GM21526 (cell line): ENCODE data around the gene KCND3.

Experiments
- ATAC-seq: cut with Tn5 transposase; IDR thresholded peaks from one replicate; pipeline ENCODE4 v1.9.1; 2021; ENCODE audit warnings: moderate library complexity; ENCODE audit not compliant: unreplicated experiment, low FRiP score

Gene KCND3

GRCh38 chr1:111988743-111989453 is 570 bp downstream of the KCND3 start:
- no peak for ATAC-seq

DNA sequence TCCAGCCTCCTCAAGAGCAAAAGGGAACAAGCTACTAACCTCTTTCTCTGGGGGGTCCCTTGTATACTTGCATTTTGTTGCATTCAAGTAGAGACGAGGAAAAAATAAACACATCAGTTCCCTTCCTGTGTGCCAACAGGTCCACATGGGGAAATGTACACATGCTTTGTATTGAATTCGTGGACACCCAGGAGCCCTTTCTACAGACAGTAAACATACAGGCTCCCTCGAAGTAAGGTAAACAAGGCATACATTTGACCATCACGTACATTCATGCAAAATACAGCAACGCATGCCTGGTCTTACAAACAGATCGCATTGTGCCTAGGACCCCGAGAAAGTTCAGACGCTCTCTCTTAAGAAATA is 1.1 kb downstream of the KCND3 start:
- no peak for ATAC-seq

DNA sequence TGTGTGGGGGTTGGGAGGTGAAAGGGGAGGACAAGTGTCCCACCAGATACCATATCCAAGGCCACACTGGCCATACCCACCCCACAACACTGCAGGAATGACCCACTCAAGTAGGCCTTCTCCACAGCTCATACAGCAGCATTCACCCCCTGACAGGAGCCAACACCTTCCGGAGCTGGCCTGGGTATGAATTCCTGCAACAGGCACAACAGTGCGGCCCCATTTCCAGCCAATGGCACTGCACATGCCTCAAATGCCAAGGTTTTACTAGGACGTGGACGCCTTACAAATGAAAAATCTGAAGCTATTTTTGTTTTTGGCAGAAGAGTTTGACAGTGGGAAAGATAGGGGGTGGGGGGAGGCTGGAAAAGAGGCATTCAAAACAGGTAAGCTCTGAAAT is 2.0 kb downstream of the KCND3 start:
- ATAC-seq: no peak

DNA sequence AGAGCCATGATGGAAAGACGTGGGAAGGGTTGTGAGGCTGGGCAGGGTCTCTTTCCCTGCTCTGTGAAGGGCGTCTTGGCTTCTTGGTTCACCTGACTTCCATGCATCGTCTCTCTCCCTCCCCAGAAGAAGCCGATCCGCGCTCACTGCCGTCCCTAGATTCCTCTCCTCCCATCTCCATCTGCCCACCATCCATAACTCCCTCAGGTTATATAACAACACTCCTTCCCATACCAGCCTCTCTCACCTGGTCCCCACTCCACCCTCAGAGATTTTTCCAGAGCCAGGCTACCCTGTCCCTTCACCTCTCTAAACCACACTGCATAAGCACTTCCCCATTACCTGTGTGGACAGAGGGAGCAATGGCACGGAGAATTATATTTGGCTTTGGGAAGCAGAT is 6.0 kb downstream of the KCND3 start:
- no peak for ATAC-seq

DNA sequence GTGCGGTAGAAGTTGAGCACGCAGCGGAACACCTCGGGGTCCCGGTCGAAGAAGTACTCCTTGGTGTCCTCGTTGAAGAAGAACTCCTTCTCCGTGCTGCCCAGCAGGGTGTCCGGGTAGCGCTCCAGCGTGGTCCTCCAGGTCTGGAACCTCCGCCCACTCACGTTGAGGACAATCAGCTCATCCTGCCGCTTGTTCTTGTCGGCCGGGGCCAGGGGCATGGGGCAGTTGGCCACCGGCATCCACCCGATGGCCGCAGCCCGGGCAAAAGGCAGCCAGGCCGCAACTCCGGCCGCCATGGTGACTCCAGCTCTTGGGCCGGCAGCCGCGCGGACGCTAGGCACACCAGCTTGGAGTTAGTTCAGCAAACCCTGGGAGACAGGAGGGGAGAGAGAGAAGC is 7.0 kb downstream of the KCND3 start:
- ATAC-seq: no peak

DNA sequence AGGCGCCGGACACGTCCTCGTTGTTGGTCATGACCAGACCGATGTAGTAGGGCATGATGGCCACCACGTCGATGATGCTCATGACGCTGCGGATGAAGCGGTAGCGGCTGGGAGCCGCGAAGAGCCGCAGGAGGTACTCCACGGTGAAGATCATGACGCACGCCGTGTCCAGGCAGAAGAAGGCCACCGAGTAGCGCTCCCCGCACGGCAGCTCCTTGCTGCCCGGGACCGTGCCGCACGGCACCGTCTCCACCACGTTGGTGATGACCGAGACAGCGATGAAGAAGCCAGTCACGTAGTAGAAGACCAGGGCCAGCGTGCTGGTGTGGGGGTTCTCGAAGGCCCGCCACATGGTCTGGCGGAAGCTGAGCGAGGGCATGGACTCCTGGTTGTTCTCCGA is 7.6 kb downstream of the KCND3 start:
- ATAC-seq: no peak

- ATAC-seq: no peak
Observed at GRCh38 chr1:111981090-111981489, 8.4 kb downstream of the KCND3 start.

GRCh38 chr1:111980686-111981085 is 8.8 kb downstream of the KCND3 start:
- no peak for ATAC-seq

- ATAC-seq: no peak
Observed at GRCh38 chr1:111978695-111979094, 10.8 kb downstream of the KCND3 start.

- no peak for ATAC-seq
Observed at GRCh38 chr1:111977378-111977777, 12.1 kb downstream of the KCND3 start.

DNA sequence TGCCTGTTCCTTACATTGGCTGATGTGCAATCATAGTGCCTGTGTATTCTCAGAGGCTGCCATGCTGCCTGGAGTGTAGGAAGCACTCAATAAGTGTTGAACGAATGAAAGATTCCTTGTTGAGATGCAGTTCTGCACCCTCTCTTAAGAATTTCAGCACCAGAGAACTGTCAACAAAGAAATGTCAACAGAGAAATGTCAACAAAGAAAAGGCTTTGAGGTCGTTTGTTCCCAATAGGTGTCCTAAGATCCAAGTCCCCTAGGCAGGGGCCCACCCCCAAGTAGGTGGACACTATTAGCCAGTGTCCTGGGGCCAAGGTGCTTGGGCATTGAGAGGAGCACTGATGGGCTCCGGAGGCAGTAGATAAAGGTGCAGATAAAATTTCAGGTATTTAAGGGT is 12.6 kb downstream of the KCND3 start:
- ATAC-seq: no peak

GRCh38 chr1:111976332-111976731 is 13.1 kb downstream of the KCND3 start:
- no peak for ATAC-seq

- ATAC-seq: no peak
Observed at GRCh38 chr1:111973150-111973790, 16.2 kb downstream of the KCND3 start.

DNA sequence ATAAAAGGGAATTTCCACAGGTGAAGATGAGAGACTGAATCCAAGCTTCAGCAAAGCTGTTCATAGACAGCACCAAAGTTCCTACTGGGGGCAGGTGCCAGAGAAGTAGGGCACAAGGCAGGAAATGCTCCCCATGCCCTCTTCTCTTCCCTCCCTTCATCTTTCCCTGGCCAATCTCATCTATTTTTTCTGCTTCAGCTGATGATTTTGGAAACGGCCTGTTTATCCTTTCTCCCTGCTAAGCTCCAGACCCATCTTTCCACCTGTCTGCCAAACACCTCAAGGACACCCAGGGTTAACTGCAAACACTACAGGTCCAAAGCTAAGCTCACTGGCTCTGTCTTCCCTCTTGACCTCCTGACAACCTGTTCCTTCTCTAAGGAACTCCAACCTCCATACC is 18.1 kb downstream of the KCND3 start:
- ATAC-seq: no peak

- ATAC-seq: no peak
Observed at GRCh38 chr1:111968511-111968910, 21.0 kb downstream of the KCND3 start.

DNA sequence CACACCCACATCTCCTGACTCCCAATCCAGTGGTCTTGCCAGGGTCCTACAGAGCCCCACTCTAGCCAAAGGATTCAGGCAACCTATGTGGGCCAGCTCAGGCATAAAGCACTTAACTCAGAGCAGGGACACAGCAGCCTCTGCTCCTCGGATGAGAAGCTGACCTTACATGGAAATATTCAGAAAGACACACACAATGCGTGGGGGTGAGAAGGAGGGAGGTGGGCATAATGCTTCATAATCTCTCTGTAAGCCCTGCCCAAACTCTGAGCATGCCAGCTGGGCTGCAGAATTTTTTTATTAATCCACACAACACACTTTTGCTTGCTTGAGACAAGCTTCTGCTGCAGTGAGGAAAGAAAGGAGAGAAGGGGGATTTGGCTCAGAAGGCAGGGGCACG is 21.6 kb downstream of the KCND3 start:
- ATAC-seq: no peak

DNA sequence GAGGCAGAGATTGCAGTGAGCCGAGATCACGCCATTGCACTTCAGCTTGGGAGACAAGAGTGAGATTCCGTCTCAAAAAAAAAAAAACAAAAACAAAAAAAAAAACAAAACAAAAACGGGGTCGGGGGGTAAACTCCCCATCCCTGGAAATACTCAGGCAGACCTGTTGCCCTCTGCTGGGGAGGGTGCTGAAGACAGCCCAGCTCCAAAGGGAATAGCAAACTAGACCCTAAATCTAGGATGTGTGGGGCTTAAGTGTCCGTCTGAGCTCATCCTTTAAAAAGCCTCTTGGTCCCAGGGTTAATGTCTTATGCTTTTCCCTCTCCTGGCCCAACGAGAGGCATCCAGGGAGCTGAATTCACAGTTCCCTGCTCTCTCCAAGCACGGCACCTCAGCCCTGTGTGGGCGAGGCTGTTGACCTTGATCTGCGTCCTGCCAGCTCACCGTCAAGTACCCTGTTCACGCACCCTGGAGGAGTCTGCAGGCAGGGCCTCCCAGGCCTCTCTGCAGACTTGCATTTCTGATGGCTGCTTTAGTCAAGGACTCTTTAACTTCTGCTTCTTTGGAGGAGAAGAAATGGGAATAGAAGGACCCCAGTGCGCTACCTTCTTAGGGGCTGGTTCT is 22.3 kb downstream of the KCND3 start:
- no peak for ATAC-seq

DNA sequence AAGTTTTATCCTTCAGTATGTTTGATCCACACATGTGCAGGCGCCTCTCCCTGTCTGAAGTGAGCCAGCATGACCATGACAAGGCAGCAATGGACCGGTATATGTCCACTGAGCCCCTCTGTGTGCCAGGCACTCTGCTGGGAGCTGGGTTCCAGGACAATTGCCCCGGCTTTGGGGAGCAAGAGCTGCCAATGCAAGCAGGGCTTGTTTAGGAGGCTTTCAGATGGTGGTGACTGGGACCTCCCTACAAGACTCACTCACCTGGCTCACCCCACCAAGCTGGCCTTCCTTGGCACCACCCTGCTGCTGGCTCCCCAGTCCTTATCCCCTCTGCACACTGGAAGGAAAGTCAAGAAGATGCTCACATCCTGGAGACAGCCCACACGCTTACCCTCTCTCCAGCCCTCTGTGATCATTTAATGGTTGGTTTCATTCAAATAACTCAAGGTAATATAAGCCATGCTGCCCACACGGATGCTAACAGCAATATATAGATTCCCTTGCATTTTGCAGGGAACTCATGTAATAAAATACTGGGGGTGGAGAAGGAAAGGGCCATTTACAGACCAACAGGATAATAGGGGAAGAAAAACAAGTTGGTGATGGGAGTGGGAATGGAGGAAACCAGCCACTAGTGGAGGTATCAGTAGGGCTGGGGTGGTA is 23.6 kb downstream of the KCND3 start:
- ATAC-seq: no peak

- no peak for ATAC-seq
Observed at GRCh38 chr1:111963985-111964738, 25.3 kb downstream of the KCND3 start.

GRCh38 chr1:111961773-111962565 is 27.5 kb downstream of the KCND3 start:
- no peak for ATAC-seq
